Measurements from ENCODE around the gene SLC29A3. TPM values are rescaled to one million over a fixed set of nuclear protein-coding genes. Genes with fewer than 3 reads are reported as not detected.

SLC29A3 gene
- polyA plus RNA-seq, 1 donor (not counting 4 experiments of a cell fraction or from before 2014, with no cell fraction given): 0.52 TPM

GRCh38 chr10:71308985-71309384 is 10.1 kb upstream of the SLC29A3 start:
- H3K9me3 ChIP-seq (ENCODE audit: control insufficient read depth, low read depth, low read length): no peaks in the 10 kb centered on the region
- H3K4me3 ChIP-seq (ENCODE audit: control insufficient read depth in 2 of 3, extremely low read depth in 1 of 3, insufficient read depth in 2 of 3, low read depth in 1 of 3, low read length in 3 of 3): no peak overlapping the region
- peaks cover 36% of the 10 kb centered on the region for H3K27me3 ChIP-seq (ENCODE audit: control insufficient read depth, extremely low read depth, insufficient read depth, low read length)
- no peaks in the 10 kb centered on the region for H3K79me2 ChIP-seq (ENCODE audit: control insufficient read depth, insufficient read depth, low read length)
- no peak overlapping the region for H2AFZ ChIP-seq (ENCODE audit: control insufficient read depth, low read length)
- no peaks in the 10 kb centered on the region for H3K4me1 ChIP-seq (ENCODE audit: control insufficient read depth, extremely low read depth, insufficient read depth, low read length)
- FAIRE-seq (no peak), DNase-seq (ENCODE audit: low read depth, low spot score) (no peak)
- dilution Hi-C loops (cut with MboI; ENCODE audit: extremely low pct_ligation_motif_present, low sequenced_read_pairs): no loop called here
- TF ChIP-seq CTCF (optimal IDR thresholded peaks at IDR 0.05 in 1 of 3, IDR thresholded peaks at IDR 0.05 in 1 of 3, conservative IDR thresholded peaks at IDR 0.05 in 1 of 3; ENCODE audit: extremely low read depth in 1 of 3, insufficient read depth in 2 of 3, low read length in 3 of 3): no peak
- TF ChIP-seq EZH2 (IDR thresholded peaks at IDR 0.05; ENCODE audit: low read length): no peak
- H3K9me1 ChIP-seq (ENCODE audit: control insufficient read depth, extremely low read depth, insufficient read depth, low read length): no peaks in the 10 kb centered on the region
- H3K9ac ChIP-seq (ENCODE audit: control insufficient read depth, extremely low read depth, insufficient read depth, low read length): no peak overlapping the region
- H3K4me2 ChIP-seq (ENCODE audit: control insufficient read depth, extremely low read depth, insufficient read depth, low read depth, low read length): no peak overlapping the region
- no peaks in the 10 kb centered on the region for H4K20me1 ChIP-seq (ENCODE audit: control insufficient read depth, extremely low read depth, insufficient read depth, low read length)
- no peaks in the 10 kb centered on the region for H3K36me3 ChIP-seq (ENCODE audit: control insufficient read depth in 2 of 2, extremely low read depth in 1 of 2, insufficient read depth in 2 of 2, low read length in 2 of 2)
- H3K27ac ChIP-seq (ENCODE audit: control insufficient read depth, insufficient read depth, low read length): no peak overlapping the region

- H3K4me1 ChIP-seq (ENCODE audit: control insufficient read depth, extremely low read depth, insufficient read depth, low read length): no peaks in the 10 kb centered on the region
- dilution Hi-C loops (cut with MboI; ENCODE audit: extremely low pct_ligation_motif_present, low sequenced_read_pairs): no loop called here
- H4K20me1 ChIP-seq (ENCODE audit: control insufficient read depth, extremely low read depth, insufficient read depth, low read length): no peaks in the 10 kb centered on the region
- TF ChIP-seq EZH2 (IDR thresholded peaks at IDR 0.05; ENCODE audit: low read length) (no peak), CTCF (optimal IDR thresholded peaks at IDR 0.05 in 1 of 3, IDR thresholded peaks at IDR 0.05 in 1 of 3, conservative IDR thresholded peaks at IDR 0.05 in 1 of 3; ENCODE audit: extremely low read depth in 1 of 3, insufficient read depth in 2 of 3, low read length in 3 of 3) (no peak)
- no peaks in the 10 kb centered on the region for H3K9me1 ChIP-seq (ENCODE audit: control insufficient read depth, extremely low read depth, insufficient read depth, low read length)
- H3K4me3 ChIP-seq (ENCODE audit: control insufficient read depth in 2 of 3, extremely low read depth in 1 of 3, insufficient read depth in 2 of 3, low read depth in 1 of 3, low read length in 3 of 3): no peak overlapping the region
- H3K27me3 ChIP-seq (ENCODE audit: control insufficient read depth, extremely low read depth, insufficient read depth, low read length): peaks cover 35% of the 10 kb centered on the region
- no peak for FAIRE-seq
- H3K36me3 ChIP-seq (ENCODE audit: control insufficient read depth in 2 of 2, extremely low read depth in 1 of 2, insufficient read depth in 2 of 2, low read length in 2 of 2): no peaks in the 10 kb centered on the region
- no peaks in the 10 kb centered on the region for H3K9me3 ChIP-seq (ENCODE audit: control insufficient read depth, low read depth, low read length)
- H3K27ac ChIP-seq (ENCODE audit: control insufficient read depth, insufficient read depth, low read length): no peak overlapping the region
- H3K79me2 ChIP-seq (ENCODE audit: control insufficient read depth, insufficient read depth, low read length): no peaks in the 10 kb centered on the region
- DNase-seq (ENCODE audit: low read depth, low spot score): no peak
- no peak overlapping the region for H3K4me2 ChIP-seq (ENCODE audit: control insufficient read depth, extremely low read depth, insufficient read depth, low read depth, low read length)
- H2AFZ ChIP-seq (ENCODE audit: control insufficient read depth, low read length): no peak overlapping the region
- H3K9ac ChIP-seq (ENCODE audit: control insufficient read depth, extremely low read depth, insufficient read depth, low read length): no peak overlapping the region
These were observed 9.1 kb upstream of the SLC29A3 start for GRCh38 chr10:71309919-71310318.
